ENCODE results near the gene RAB3A. TPM values are rescaled to one million over a fixed set of nuclear protein-coding genes. Genes with fewer than 3 reads are reported as not detected.

Gene RAB3A
- total RNA-seq, 1 experiment from 2014 or later = 2.5 TPM

- Histone ChIP-seq H4K20me1 (ENCODE audit: insufficient read depth, low read depth, low read length) (peaks cover 8% of the 10 kb centered on the region), H3K79me2 (ENCODE audit: low read length) (peaks cover 28% of the 10 kb centered on the region), H3K27me3 (ENCODE audit: low read length) (no peaks in the 10 kb centered on the region), H2AFZ (ENCODE audit: low read length) (no peak overlapping the region), H3K4me3 (ENCODE audit: low read length) (no peak overlapping the region), H3K9me2 (replicated peaks; ENCODE audit: insufficient read depth, low read length) (no peaks in the 10 kb centered on the region), H3K4me1 (ENCODE audit: low read length) (peaks cover 25% of the 10 kb centered on the region), H3K27ac (ENCODE audit: low read length) (no peak overlapping the region), H3K9ac (ENCODE audit: low read length) (no peak overlapping the region), H3K36me3 (ENCODE audit: insufficient read depth, low read length) (peaks cover 21% of the 10 kb centered on the region; the same call in 1 of the 2 replicates), H3K9me3 (ENCODE audit: low read length) (no peaks in the 10 kb centered on the region), H3K4me2 (ENCODE audit: low read depth, low read length, poor library complexity, severe bottlenecking) (no peak overlapping the region)
- DNase-seq = no peak
Observed at GRCh38 chr19:18198374-18198773, 5.5 kb downstream of the RAB3A start.

DNA sequence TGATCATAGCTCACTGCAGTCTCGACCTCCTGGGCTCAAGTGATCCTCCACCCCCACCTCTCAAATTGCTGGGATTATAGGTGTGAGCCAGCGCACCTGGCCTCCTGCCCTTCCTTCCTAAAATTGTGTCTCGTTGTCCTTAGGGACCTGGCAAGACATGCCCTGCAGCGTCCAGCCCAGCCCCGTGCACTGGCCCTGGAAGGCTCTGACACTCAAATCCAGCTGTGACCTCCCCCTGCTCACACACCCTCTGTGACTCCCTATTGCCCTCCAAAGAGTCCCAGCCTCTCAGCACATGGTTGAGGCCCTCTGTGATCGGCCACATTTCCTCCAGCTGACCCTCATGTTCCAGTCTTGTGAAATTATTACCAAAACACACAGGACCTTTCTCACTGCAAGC is 5.9 kb downstream of the RAB3A start:
- peaks cover 23% of the 10 kb centered on the region for H3K79me2 ChIP-seq (ENCODE audit: low read length)
- no peaks in the 10 kb centered on the region for H3K9me3 ChIP-seq (ENCODE audit: low read length)
- H4K20me1 ChIP-seq (ENCODE audit: insufficient read depth, low read depth, low read length) = peaks cover 8% of the 10 kb centered on the region
- peaks cover 21% of the 10 kb centered on the region for H3K4me1 ChIP-seq (ENCODE audit: low read length)
- H3K36me3 ChIP-seq (ENCODE audit: insufficient read depth, low read length) = peaks cover 21% of the 10 kb centered on the region; the same call in 1 of the 2 replicates
- H3K4me2 ChIP-seq (ENCODE audit: low read depth, low read length, poor library complexity, severe bottlenecking) = no peak overlapping the region
- no peaks in the 10 kb centered on the region for H3K27me3 ChIP-seq (ENCODE audit: low read length)
- no peak overlapping the region for H3K4me3 ChIP-seq (ENCODE audit: low read length)
- no peak overlapping the region for H3K9ac ChIP-seq (ENCODE audit: low read length)
- H3K27ac ChIP-seq (ENCODE audit: low read length) = no peak overlapping the region
- no peak overlapping the region for H2AFZ ChIP-seq (ENCODE audit: low read length)
- DNase-seq = no peak
- no peaks in the 10 kb centered on the region for H3K9me2 ChIP-seq (replicated peaks; ENCODE audit: insufficient read depth, low read length)

DNA sequence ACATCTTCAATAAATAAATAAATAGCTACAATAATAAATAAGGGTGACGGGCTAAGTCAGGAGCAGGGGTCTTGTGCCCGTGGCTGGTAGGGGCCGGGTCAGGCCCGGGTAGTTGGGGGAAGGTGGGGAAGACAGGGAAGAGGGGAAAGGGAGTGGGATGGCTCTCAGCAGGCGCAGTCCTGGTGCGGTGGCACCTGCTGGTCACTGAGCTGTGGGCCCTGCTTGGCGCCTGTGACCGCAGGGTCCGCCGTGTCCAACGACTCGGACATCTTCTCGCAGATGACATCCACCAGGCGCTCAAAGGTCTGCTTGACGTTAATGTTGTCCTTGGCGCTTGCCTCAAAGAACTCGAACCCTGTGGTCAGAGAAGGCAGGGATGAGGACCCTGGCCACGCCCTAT is 6.5 kb downstream of the RAB3A start:
- H3K36me3 ChIP-seq (ENCODE audit: insufficient read depth, low read length) = peaks cover 18% of the 10 kb centered on the region; the same call in 1 of the 2 replicates
- no peak overlapping the region for H3K4me3 ChIP-seq (ENCODE audit: low read length)
- no peak overlapping the region for H3K27ac ChIP-seq (ENCODE audit: low read length)
- no peaks in the 10 kb centered on the region for H3K9me3 ChIP-seq (ENCODE audit: low read length)
- no peaks in the 10 kb centered on the region for H3K9me2 ChIP-seq (replicated peaks; ENCODE audit: insufficient read depth, low read length)
- H2AFZ ChIP-seq (ENCODE audit: low read length) = no peak overlapping the region
- DNase-seq = no peak
- peaks cover 5% of the 10 kb centered on the region for H4K20me1 ChIP-seq (ENCODE audit: insufficient read depth, low read depth, low read length)
- no peak overlapping the region for H3K9ac ChIP-seq (ENCODE audit: low read length)
- H3K79me2 ChIP-seq (ENCODE audit: low read length) = peaks cover 18% of the 10 kb centered on the region
- H3K4me2 ChIP-seq (ENCODE audit: low read depth, low read length, poor library complexity, severe bottlenecking) = no peak overlapping the region
- no peaks in the 10 kb centered on the region for H3K27me3 ChIP-seq (ENCODE audit: low read length)
- peaks cover 17% of the 10 kb centered on the region for H3K4me1 ChIP-seq (ENCODE audit: low read length)

- peaks cover 10% of the 10 kb centered on the region; the same call in 1 of the 2 replicates for H3K36me3 ChIP-seq (ENCODE audit: insufficient read depth, low read length)
Observed at GRCh38 chr19:18196511-18196845, 7.4 kb downstream of the RAB3A start.

DNA sequence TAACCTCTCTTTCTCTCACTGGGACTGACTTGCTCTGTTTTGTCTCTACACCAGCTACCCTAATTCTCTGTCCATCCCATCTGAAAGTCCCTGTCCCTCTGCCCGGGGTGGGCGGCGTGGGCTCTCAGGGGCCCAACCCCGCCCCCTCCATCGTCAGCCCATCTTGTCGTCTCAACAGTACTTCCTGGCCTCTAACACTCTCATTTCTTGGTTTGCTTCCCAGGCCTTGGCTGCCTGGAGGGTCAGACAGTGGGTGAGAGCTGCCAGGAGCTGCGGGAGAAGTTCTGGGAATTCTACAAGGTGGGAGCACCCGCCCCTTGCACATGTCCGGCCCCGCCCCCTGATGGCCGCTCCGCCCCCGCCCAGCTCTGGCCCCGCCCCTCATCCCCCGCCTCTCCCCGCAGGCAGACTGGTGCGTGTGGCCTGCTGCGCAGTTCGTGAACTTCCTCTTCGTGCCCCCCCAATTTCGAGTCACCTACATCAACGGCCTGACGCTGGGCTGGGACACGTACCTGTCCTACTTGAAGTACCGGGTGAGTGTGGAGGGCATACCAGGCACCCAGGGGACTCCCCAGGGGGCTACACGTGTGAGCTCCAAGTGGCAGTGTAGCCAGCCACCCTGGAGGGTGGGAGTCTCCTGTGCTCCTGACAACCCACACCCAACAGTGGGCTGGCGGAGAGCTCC is 9.1 kb downstream of the RAB3A start:
- H3K27ac ChIP-seq (ENCODE audit: low read length) = no peak overlapping the region
- H3K9me3 ChIP-seq (ENCODE audit: low read length) = no peaks in the 10 kb centered on the region
- DNase-seq = peak; percentile 80
- peak overlapping the region; percentile 89 for H3K4me3 ChIP-seq (ENCODE audit: low read length)
- no peaks in the 10 kb centered on the region for H3K27me3 ChIP-seq (ENCODE audit: low read length)
- H2AFZ ChIP-seq (ENCODE audit: low read length) = no peak overlapping the region
- H3K79me2 ChIP-seq (ENCODE audit: low read length) = peaks cover 8% of the 10 kb centered on the region
- peaks cover 26% of the 10 kb centered on the region for H3K4me1 ChIP-seq (ENCODE audit: low read length)
- H3K36me3 ChIP-seq (ENCODE audit: insufficient read depth, low read length) = peaks cover 6% of the 10 kb centered on the region; the same call in 1 of the 2 replicates
- peak overlapping the region; percentile 83 for H3K4me2 ChIP-seq (ENCODE audit: low read depth, low read length, poor library complexity, severe bottlenecking)
- H3K9ac ChIP-seq (ENCODE audit: low read length) = peak overlapping the region; percentile 80
- no peaks in the 10 kb centered on the region for H4K20me1 ChIP-seq (ENCODE audit: insufficient read depth, low read depth, low read length)
- H3K9me2 ChIP-seq (replicated peaks; ENCODE audit: insufficient read depth, low read length) = no peaks in the 10 kb centered on the region

More at GRCh38 chr19:18196511-18196845, 7.4 kb downstream of the RAB3A start:
- no peak overlapping the region for H3K4me3 ChIP-seq (ENCODE audit: low read length)
- H3K4me1 ChIP-seq (ENCODE audit: low read length) = peaks cover 24% of the 10 kb centered on the region
- no peak overlapping the region for H2AFZ ChIP-seq (ENCODE audit: low read length)
- H3K9me2 ChIP-seq (replicated peaks; ENCODE audit: insufficient read depth, low read length) = no peaks in the 10 kb centered on the region
- H3K79me2 ChIP-seq (ENCODE audit: low read length) = peaks cover 9% of the 10 kb centered on the region
- no peak overlapping the region for H3K27ac ChIP-seq (ENCODE audit: low read length)
- DNase-seq = no peak
- no peaks in the 10 kb centered on the region for H4K20me1 ChIP-seq (ENCODE audit: insufficient read depth, low read depth, low read length)
- H3K27me3 ChIP-seq (ENCODE audit: low read length) = no peaks in the 10 kb centered on the region
- H3K9ac ChIP-seq (ENCODE audit: low read length) = no peak overlapping the region
- no peak overlapping the region for H3K4me2 ChIP-seq (ENCODE audit: low read depth, low read length, poor library complexity, severe bottlenecking)
- H3K9me3 ChIP-seq (ENCODE audit: low read length) = no peaks in the 10 kb centered on the region

- Histone ChIP-seq H3K4me2 (ENCODE audit: low read depth, low read length, poor library complexity, severe bottlenecking) (peak overlapping the region; percentile 83), H3K27ac (ENCODE audit: low read length) (peak overlapping the region; percentile 57), H3K9me2 (replicated peaks; ENCODE audit: insufficient read depth, low read length) (no peaks in the 10 kb centered on the region), H3K9ac (ENCODE audit: low read length) (peak overlapping the region; percentile 80), H3K79me2 (ENCODE audit: low read length) (peaks cover 8% of the 10 kb centered on the region), H3K9me3 (ENCODE audit: low read length) (no peaks in the 10 kb centered on the region), H3K27me3 (ENCODE audit: low read length) (no peaks in the 10 kb centered on the region), H3K4me3 (ENCODE audit: low read length) (peak overlapping the region; percentile 89), H4K20me1 (ENCODE audit: insufficient read depth, low read depth, low read length) (no peaks in the 10 kb centered on the region), H2AFZ (ENCODE audit: low read length) (no peak overlapping the region), H3K4me1 (ENCODE audit: low read length) (peaks cover 26% of the 10 kb centered on the region), H3K36me3 (ENCODE audit: insufficient read depth, low read length) (peaks cover 6% of the 10 kb centered on the region; the same call in 1 of the 2 replicates)
- DNase-seq = no peak
Observed at GRCh38 chr19:18194181-18194530, 9.7 kb downstream of the RAB3A start.

DNA sequence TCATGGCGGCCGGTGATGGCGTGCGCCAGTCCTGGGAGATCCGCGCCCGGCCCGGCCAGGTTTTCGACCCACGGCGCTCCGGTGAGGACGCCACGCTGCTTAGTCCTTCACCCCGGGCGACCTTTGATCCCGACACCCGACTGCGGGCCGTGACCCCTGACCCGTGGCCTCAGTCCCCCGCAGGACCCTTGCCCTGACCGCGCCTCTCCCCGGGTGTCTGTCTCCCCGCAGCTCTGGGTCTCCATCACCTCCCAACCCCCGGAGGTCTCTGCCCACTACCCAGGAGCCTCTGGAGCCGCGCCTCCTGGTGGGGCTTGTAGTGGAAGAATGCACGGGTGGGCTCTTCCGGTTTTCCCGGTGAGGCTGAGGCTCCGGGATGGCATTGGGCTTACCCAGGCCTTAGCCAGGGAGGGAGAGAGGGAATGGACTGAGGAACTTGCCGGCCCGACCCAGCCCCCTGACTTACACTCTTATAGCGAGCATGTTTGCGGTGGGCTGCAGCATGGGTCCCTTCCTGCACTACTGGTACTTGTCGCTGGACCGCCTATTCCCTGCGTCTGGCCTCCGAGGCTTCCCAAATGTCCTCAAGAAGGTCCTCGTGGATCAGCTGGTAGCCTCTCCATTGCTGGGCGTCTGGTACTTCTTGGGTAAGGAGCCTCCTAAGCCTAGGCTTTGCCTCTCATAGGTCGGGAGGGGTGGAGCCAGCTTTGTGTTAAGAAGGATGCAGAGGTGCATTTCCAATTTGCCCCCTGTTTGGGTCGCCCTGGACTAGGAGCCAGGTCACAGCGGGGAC is 10.3 kb downstream of the RAB3A start:
- H4K20me1 ChIP-seq (ENCODE audit: insufficient read depth, low read depth, low read length) = no peaks in the 10 kb centered on the region
- peaks cover 31% of the 10 kb centered on the region for H3K4me1 ChIP-seq (ENCODE audit: low read length)
- H3K27ac ChIP-seq (ENCODE audit: low read length) = peak overlapping the region; percentile 57
- no peaks in the 10 kb centered on the region for H3K9me3 ChIP-seq (ENCODE audit: low read length)
- H3K9me2 ChIP-seq (replicated peaks; ENCODE audit: insufficient read depth, low read length) = no peaks in the 10 kb centered on the region
- H3K9ac ChIP-seq (ENCODE audit: low read length) = peak overlapping the region; percentile 80
- peak; percentile 60 for DNase-seq
- H2AFZ ChIP-seq (ENCODE audit: low read length) = peak overlapping the region; percentile 20; the same call in 1 of the 2 replicates
- H3K27me3 ChIP-seq (ENCODE audit: low read length) = no peaks in the 10 kb centered on the region
- H3K4me3 ChIP-seq (ENCODE audit: low read length) = peak overlapping the region; percentile 89
- peak overlapping the region; percentile 83 for H3K4me2 ChIP-seq (ENCODE audit: low read depth, low read length, poor library complexity, severe bottlenecking)
- H3K79me2 ChIP-seq (ENCODE audit: low read length) = peaks cover 8% of the 10 kb centered on the region
- peaks cover 4% of the 10 kb centered on the region; the same call in 1 of the 2 replicates for H3K36me3 ChIP-seq (ENCODE audit: insufficient read depth, low read length)

GRCh38 chr19:18192673-18193387 is 11.0 kb downstream of the RAB3A start, which contains the start of gene MPV17L2:
Gene MPV17L2 (plus strand): TSS chr19:18193218. CDS start chr19:18193282, 64 bp downstream.
- Histone ChIP-seq H3K36me3 (ENCODE audit: insufficient read depth, low read length) (no peaks in the 10 kb centered on the region), H4K20me1 (ENCODE audit: insufficient read depth, low read depth, low read length) (no peaks in the 10 kb centered on the region), H3K4me2 (ENCODE audit: low read depth, low read length, poor library complexity, severe bottlenecking) (peak within 1 kb of the TSS; percentile 83), H2AFZ (ENCODE audit: low read length) (peak within 1 kb of the TSS; percentile 20; the same call in 1 of the 2 replicates), H3K4me1 (ENCODE audit: low read length) (peaks cover 38% of the 10 kb centered on the region), H3K9ac (ENCODE audit: low read length) (peak within 1 kb of the TSS; percentile 80), H3K27me3 (ENCODE audit: low read length) (no peaks in the 10 kb centered on the region), H3K4me3 (ENCODE audit: low read length) (peak within 1 kb of the TSS; percentile 89), H3K27ac (ENCODE audit: low read length) (peak within 1 kb of the TSS; percentile 93), H3K79me2 (ENCODE audit: low read length) (peaks cover 8% of the 10 kb centered on the region), H3K9me3 (ENCODE audit: low read length) (no peaks in the 10 kb centered on the region), H3K9me2 (replicated peaks; ENCODE audit: insufficient read depth, low read length) (no peaks in the 10 kb centered on the region)
- peak; percentile 100 for DNase-seq
